ENCODE measurements around the gene CLSTN3.

The CLSTN3 gene

DNA sequence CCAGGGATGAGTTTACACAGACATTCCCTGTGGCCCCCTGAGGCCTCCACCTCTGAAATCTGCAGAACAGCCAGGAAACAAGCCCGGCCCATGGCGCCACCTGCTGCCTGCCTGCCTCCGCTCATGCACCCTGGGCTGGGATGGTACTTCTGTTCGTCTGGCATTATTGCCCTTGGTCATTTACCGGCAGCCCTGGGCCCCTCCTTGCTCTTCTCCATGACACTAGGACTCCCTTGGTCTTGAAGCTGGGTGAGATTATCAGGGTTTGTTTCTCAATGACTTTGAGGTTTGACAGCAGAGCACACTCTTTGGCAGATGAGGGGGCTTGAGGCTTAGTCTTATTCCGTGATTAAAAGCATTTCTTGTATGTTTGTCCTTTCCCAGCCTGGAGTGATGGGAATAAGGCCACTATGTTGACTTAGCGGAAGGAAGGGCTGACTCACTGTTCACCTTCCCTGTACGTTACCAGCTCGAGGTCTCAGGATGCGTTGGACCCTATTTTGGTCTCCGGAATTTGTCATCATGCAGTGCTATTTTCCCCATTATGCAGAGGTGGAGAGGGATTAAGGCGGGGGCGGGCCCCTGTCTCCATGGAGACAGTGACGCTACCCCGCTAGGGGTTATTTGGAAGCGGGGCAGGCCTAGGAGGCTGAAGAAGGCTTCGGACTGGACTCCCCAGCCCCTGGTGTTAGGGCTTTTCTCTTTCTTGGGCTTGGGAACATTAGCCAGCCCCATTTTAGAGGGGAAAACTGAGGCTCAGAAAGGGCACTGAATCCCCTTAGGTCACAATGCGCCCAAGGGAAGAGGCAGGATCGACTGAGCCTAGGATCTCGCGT, 58.6 kb downstream of the CLSTN3 start:
- DNase-seq (ENCODE audit: low read depth in 2 of 2, low spot score in 1 of 2), result peak; percentile 16 to 22

DNA sequence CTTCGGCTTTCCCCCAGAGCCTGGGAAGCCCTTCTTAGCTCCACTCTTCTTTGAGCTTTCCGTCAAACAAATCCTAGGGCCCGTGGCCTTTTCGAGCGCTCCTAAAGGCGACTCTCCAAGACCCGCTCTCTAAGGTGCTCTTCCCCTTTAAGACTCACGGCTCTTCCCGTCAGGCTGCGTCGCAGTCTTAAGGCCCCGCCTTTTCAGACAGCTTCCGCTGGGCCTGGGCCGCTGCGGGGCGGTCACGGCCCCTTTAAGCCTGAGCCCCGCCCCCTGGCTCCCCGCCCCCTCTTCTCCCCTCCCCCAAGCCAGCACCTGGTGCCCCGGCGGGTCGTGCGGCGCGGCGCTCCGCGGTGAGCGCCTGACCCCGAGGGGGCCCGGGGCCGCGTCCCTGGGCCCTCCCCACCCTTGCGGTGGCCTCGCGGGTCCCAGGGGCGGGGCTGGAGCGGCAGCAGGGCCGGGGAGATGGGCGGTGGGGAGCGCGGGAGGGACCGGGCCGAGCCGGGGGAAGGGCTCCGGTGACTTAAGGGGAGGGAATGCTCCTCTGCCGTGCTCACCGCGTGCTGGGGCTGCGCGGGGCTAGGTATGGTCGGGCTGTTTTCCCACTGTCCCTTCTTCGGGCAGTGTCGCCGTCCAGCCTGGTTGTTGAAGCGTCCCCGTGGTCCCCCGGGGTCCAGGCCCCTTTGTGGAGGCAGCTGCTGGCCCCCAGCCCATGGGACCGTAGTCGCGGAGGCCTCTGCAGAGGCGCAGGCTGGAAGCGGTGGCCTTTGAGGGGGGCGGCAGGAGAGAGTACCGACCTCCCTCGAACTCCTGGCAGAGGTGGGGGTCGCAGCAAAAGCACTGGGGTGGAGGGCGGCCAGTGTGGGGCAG, 59.5 kb downstream of the CLSTN3 start, which contains the start of gene PEX5:
Gene PEX5 (plus strand): TSS at position 289 of the 870 bp plus-strand sequence. CDS start 692 bp downstream, outside the sequence.
- DNase-seq (ENCODE audit: low read depth in 2 of 2, low spot score in 1 of 2), result peak; percentile 52 to 77

GRCh38 chr12:7190268-7191055, 60.3 kb downstream of the CLSTN3 start:
- no peak for DNase-seq (ENCODE audit: low read depth in 2 of 2, low spot score in 1 of 2)

- DNase-seq (ENCODE audit: low read depth in 2 of 2, low spot score in 1 of 2), result no peak
These were observed 63.5 kb downstream of the CLSTN3 start for GRCh38 chr12:7193674-7194073.

DNA sequence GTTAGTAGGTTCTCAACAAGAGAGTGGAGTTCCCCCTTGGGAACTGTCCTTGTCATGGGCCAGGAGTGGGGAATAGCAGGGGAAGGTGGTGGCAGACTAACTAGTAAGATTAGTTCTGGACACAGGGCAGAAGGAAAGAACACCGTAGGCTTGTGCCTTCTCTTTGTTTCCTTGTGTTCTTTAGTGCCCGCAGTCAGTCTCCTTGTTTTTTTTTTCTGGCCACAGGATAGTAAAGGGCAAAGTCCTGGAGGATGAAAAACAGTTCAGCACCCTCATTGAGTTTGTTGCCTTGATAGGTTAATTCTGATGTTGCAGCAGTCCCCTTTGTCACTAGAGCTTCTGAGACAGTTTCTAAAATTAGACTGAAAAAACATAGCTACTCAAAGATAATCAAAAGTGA, 67.7 kb downstream of the CLSTN3 start:
- no peak for DNase-seq (ENCODE audit: low read depth in 2 of 2, low spot score in 1 of 2)

DNA sequence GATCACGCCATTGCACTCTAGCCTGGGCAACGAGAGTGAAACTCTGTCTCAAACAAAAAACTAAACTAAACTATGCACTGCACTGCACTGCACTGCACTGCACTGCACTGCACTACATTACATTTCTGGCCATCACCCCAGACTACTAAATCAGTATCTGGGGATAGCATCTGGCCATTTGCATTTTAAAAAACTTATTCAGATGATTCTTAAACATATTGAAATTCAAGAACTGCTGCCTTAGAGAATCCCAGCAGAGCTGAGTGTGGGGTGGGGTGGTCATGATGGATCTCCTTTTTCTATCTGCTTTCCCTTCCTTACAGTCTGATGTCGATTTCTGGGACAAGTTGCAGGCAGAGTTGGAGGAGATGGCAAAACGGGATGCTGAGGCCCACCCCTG, 72.9 kb downstream of the CLSTN3 start:
- DNase-seq (ENCODE audit: low read depth in 2 of 2, low spot score in 1 of 2), result no peak

DNA sequence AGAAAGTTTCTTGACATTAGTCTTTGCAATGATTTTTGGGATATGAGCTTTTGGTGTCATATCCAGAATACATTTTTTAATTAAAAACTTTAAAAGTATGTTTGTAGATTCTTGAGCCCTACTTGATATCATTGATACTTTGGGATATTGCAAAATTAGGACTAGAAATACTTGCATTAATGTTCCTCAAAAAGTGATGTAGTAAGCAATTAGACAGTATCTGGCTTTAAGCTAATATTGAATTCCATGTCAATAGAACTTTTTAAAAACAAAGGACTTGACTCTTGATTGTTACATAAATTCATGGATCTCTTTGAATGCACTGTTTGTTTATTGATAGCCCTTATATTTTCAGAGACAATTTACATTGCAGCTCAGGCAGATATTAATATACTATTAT, 74.9 kb downstream of the CLSTN3 start:
- no peak for DNase-seq (ENCODE audit: low read depth in 2 of 2, low spot score in 1 of 2)

GRCh38 chr12:7206691-7207090, 76.5 kb downstream of the CLSTN3 start:
- no peak for DNase-seq (ENCODE audit: low read depth in 2 of 2, low spot score in 1 of 2)

- DNase-seq (ENCODE audit: low read depth in 2 of 2, low spot score in 1 of 2), result no peak
These were observed 77.9 kb downstream of the CLSTN3 start for GRCh38 chr12:7207866-7208625.
